GM18873 (cell line): ENCODE results near the gene KRT76.
"Not testable (repeated sequence)": the region's sequence is repeated elsewhere in the genome, so short reads cannot be mapped to it uniquely, and the experiment has no call there.

Experiments
- ATAC-seq: cut with Tn5 transposase; IDR thresholded peaks from one replicate; pipeline ENCODE4 v1.9.1; 2021; ENCODE audit warnings: mild to moderate bottlenecking, moderate library complexity, moderate number of reproducible peaks; ENCODE audit not compliant: unreplicated experiment, low FRiP score

Gene KRT76

GRCh38 chr12:52765702-52766101, 11.4 kb downstream of the KRT76 start:
- ATAC-seq, result no peak

- ATAC-seq, result no peak
Measured at GRCh38 chr12:52763991-52764390, 13.2 kb downstream of the KRT76 start.

GRCh38 chr12:52763036-52763659, 14.0 kb downstream of the KRT76 start:
- no peak for ATAC-seq

GRCh38 chr12:52761802-52762201, 15.3 kb downstream of the KRT76 start:
- ATAC-seq, result no peak

GRCh38 chr12:52761218-52761617, 15.9 kb downstream of the KRT76 start:
- not testable (repeated sequence) for ATAC-seq

GRCh38 chr12:52760623-52761022, 16.5 kb downstream of the KRT76 start:
- ATAC-seq, result no peak

GRCh38 chr12:52759695-52760094, 17.4 kb downstream of the KRT76 start:
- no peak for ATAC-seq

GRCh38 chr12:52759218-52759617, 17.9 kb downstream of the KRT76 start:
- ATAC-seq, result no peak

- no peak for ATAC-seq
Measured at GRCh38 chr12:52757449-52758176, 19.5 kb downstream of the KRT76 start.

GRCh38 chr12:52756281-52756960, 20.7 kb downstream of the KRT76 start:
- ATAC-seq, result no peak

GRCh38 chr12:52755533-52755932, 21.6 kb downstream of the KRT76 start:
- ATAC-seq, result no peak

- no peak for ATAC-seq
Measured at GRCh38 chr12:52754135-52754534, 23.0 kb downstream of the KRT76 start.

- no peak for ATAC-seq
Measured at GRCh38 chr12:52753283-52753682, 23.9 kb downstream of the KRT76 start.

GRCh38 chr12:52752516-52752915, 24.6 kb downstream of the KRT76 start:
- ATAC-seq, result no peak

- no peak for ATAC-seq
Measured at GRCh38 chr12:52751795-52752194, 25.4 kb downstream of the KRT76 start.

GRCh38 chr12:52750532-52750931, 26.6 kb downstream of the KRT76 start:
- ATAC-seq, result not testable (repeated sequence)

GRCh38 chr12:52749827-52750226, 27.3 kb downstream of the KRT76 start:
- ATAC-seq, result no peak

GRCh38 chr12:52748578-52748977, 28.6 kb downstream of the KRT76 start:
- ATAC-seq, result no peak

- ATAC-seq, result no peak
Measured at GRCh38 chr12:52745554-52745953, 31.6 kb downstream of the KRT76 start.

- ATAC-seq, result no peak
Measured at GRCh38 chr12:52744493-52745156, 32.5 kb downstream of the KRT76 start.

GRCh38 chr12:52742822-52743457, 34.2 kb downstream of the KRT76 start:
- no peak for ATAC-seq
